WTC11 (cell line): ENCODE data around the gene DYNC2LI1. TPM values are rescaled to one million over a fixed set of nuclear protein-coding genes. Genes with fewer than 3 reads are reported as not detected.

Experiments used
- ATAC-seq: fragments of 200-7000 bp; cut with Tn5 transposase; 2 replicates; pipeline ENCODE4 v1.10.0; 2021; ENCODE audit warnings: mild to moderate bottlenecking, moderate library complexity
- CTCF ChIA-PET: fragments of 300-600 bp; sonication (Branson Sonifier 250); formaldehyde crosslinking; loops from one replicate; lab custom pipeline; 2021; ENCODE audit warnings: antibody characterized with exemption; lab: Charles Lee
- POLR2A ChIA-PET: fragments of 350-600 bp; sonication (Branson Sonifier 250); formaldehyde crosslinking; loops from one replicate; lab custom pipeline; 2021; ENCODE audit warnings: antibody characterized with exemption; lab: Charles Lee
- DNase-seq: peaks from one replicate; pipeline ENCODE4 v3.0.0; 2021; ENCODE audit warnings: low spot score
- H3K27ac Mint-ChIP-seq: 2 replicates; pipeline ENCODE4 v1.8.0; 2021; ENCODE audit warnings: mixed read lengths
- H3K27me3 Mint-ChIP-seq: 2 replicates; pipeline ENCODE4 v1.8.0; 2021; ENCODE audit warnings: low read depth, mild to moderate bottlenecking, moderate library complexity, mixed read lengths
- H3K36me3 Mint-ChIP-seq: 2 replicates; pipeline ENCODE4 v1.8.0; 2021; ENCODE audit warnings: mixed read lengths
- H3K4me1 Mint-ChIP-seq: 2 replicates; pipeline ENCODE4 v1.8.0; 2022; ENCODE audit warnings: mixed read lengths
- H3K4me3 Mint-ChIP-seq: 2 replicates; pipeline ENCODE4 v1.8.0; 2021; ENCODE audit warnings: mild to moderate bottlenecking, moderate library complexity, mixed read lengths
- H3K9me3 Mint-ChIP-seq: 2 replicates; pipeline ENCODE4 v1.8.0; 2021; ENCODE audit warnings: mixed read lengths
- AR ChIP-seq: fragments of 250-450 bp; sonication (Bioruptor Pico); IDR thresholded peaks from 2 replicates; pipeline ENCODE4 v1.9.0; 2021; ENCODE audit warnings: mild to moderate bottlenecking
- ATF1 ChIP-seq: sonication (generic); formaldehyde crosslinking; IDR thresholded peaks from 2 replicates; pipeline ENCODE4 v1.8.1; 2023; ENCODE audit warnings: mild to moderate bottlenecking, moderate library complexity, missing genetic modification reagents
- ATF2 ChIP-seq: sonication (generic); formaldehyde crosslinking; IDR thresholded peaks from 2 replicates; pipeline ENCODE4 v1.8.1; 2022; ENCODE audit warnings: low read depth, missing genetic modification reagents, borderline replicate concordance
- CREM ChIP-seq: sonication (generic); formaldehyde crosslinking; IDR thresholded peaks from 2 replicates; pipeline ENCODE4 v1.8.1; 2022; ENCODE audit warnings: mild to moderate bottlenecking, missing genetic modification reagents, moderate library complexity
- CTCF ChIP-seq: fragments of 200-600 bp; IDR thresholded peaks from 2 replicates; pipeline ENCODE4 v1.8.0; 2022; ENCODE audit warnings: antibody characterized with exemption
- E2F5 ChIP-seq: sonication (generic); formaldehyde crosslinking; IDR thresholded peaks from 2 replicates; pipeline ENCODE4 v1.8.1; 2022; ENCODE audit warnings: mild to moderate bottlenecking, moderate library complexity, missing genetic modification reagents
- HMGA2 ChIP-seq: fragments of 250-450 bp; sonication (Bioruptor Pico); IDR thresholded peaks from 2 replicates; pipeline ENCODE4 v1.4.0; 2021; ENCODE audit warnings: mild to moderate bottlenecking, moderate library complexity
- NFE2L1 ChIP-seq: sonication (generic); formaldehyde crosslinking; IDR thresholded peaks from 2 replicates; pipeline ENCODE4 v1.8.1; 2023; ENCODE audit warnings: missing genetic modification reagents
- NFYB ChIP-seq: sonication (generic); formaldehyde crosslinking; conservative IDR thresholded peaks from 2 replicates; pipeline ENCODE4 v1.8.0; 2022; ENCODE audit warnings: low read depth, missing genetic modification reagents
- NR2C2 ChIP-seq: sonication (generic); formaldehyde crosslinking; IDR thresholded peaks from 2 replicates; pipeline ENCODE4 v1.8.0; 2022; ENCODE audit warnings: mild to moderate bottlenecking, missing genetic modification reagents
- PREB ChIP-seq: sonication (generic); formaldehyde crosslinking; IDR thresholded peaks from 2 replicates; pipeline ENCODE4 v1.8.1; 2022; ENCODE audit warnings: mild to moderate bottlenecking, missing genetic modification reagents, moderate library complexity, borderline replicate concordance
- PRRX2 ChIP-seq: fragments of 250-450 bp; sonication (Bioruptor Pico); IDR thresholded peaks from 2 replicates; pipeline ENCODE4 v1.8.0; 2021; ENCODE audit warnings: mild to moderate bottlenecking
- RORB ChIP-seq: fragments of 250-450 bp; sonication (Bioruptor Pico); IDR thresholded peaks from 2 replicates; pipeline ENCODE4 v1.9.0; 2021; ENCODE audit warnings: mild to moderate bottlenecking
- SMAD4 ChIP-seq: sonication (generic); formaldehyde crosslinking; IDR thresholded peaks from 2 replicates; pipeline ENCODE4 v1.8.0; 2022; ENCODE audit warnings: mild to moderate bottlenecking, missing genetic modification reagents
- TCF7 ChIP-seq: sonication (generic); formaldehyde crosslinking; IDR thresholded peaks from 2 replicates; pipeline ENCODE4 v1.8.0; 2022; ENCODE audit warnings: mild to moderate bottlenecking, low read depth, missing genetic modification reagents, moderate library complexity
- TEAD4 ChIP-seq: sonication (generic); formaldehyde crosslinking; IDR thresholded peaks from 2 replicates; pipeline ENCODE4 v1.8.0; 2022; ENCODE audit warnings: mild to moderate bottlenecking, missing genetic modification reagents
- USF2 ChIP-seq: sonication (generic); formaldehyde crosslinking; IDR thresholded peaks from 2 replicates; pipeline ENCODE4 v1.8.1; 2023; ENCODE audit warnings: mild to moderate bottlenecking, missing genetic modification reagents, moderate library complexity
- ZNF263 ChIP-seq: sonication (generic); formaldehyde crosslinking; IDR thresholded peaks from 2 replicates; pipeline ENCODE4 v1.8.1; 2022; ENCODE audit warnings: low read depth, mild to moderate bottlenecking, moderate library complexity, missing genetic modification reagents
- ZNF317 ChIP-seq: sonication (generic); formaldehyde crosslinking; IDR thresholded peaks from 2 replicates; pipeline ENCODE4 v1.8.1; 2023; ENCODE audit warnings: low read depth, mild to moderate bottlenecking, moderate library complexity, missing genetic modification reagents, borderline replicate concordance
- ZNF396 ChIP-seq: fragments of 250-450 bp; sonication (Bioruptor Pico); IDR thresholded peaks from 2 replicates; pipeline ENCODE4 v1.8.0; 2021; ENCODE audit warnings: mild to moderate bottlenecking, moderate library complexity, borderline replicate concordance
- ZNF423 ChIP-seq: fragments of 250-450 bp; sonication (Bioruptor Pico); IDR thresholded peaks from 2 replicates; pipeline ENCODE4 v2.1.2; 2022; ENCODE audit warnings: mild to moderate bottlenecking, moderate library complexity
- ZNF425 ChIP-seq: fragments of 250-450 bp; sonication (Bioruptor Pico); conservative IDR thresholded peaks from 2 replicates; pipeline ENCODE4 v1.9.0; 2021; ENCODE audit warnings: mild to moderate bottlenecking
- ZSCAN18 ChIP-seq: fragments of 250-450 bp; sonication (Bioruptor Pico); IDR thresholded peaks from 2 replicates; pipeline ENCODE4 v2.1.2; 2022; ENCODE audit warnings: mild to moderate bottlenecking, moderate library complexity
- total RNA-seq: library from RNA; stranded (reverse); gene quantifications from 3 replicates; pipeline ENCODE4 v1.2.3, GENCODE V29; 2021

The DYNC2LI1 gene
- total RNA-seq, 1 experiment from 2014 or later: 7.0 TPM

- no peaks in the 10 kb centered on the region for H3K9me3 Mint-ChIP-seq
- DNase-seq (no peak), ATAC-seq (no peak)
- TF ChIP-seq NR2C2 (CRISPR knock-in tag) (no peak), E2F5 (CRISPR knock-in tag) (no peak), ATF1 (CRISPR knock-in tag) (no peak), ATF2 (CRISPR knock-in tag) (no peak), HMGA2 (CRISPR knock-in tag) (no peak), ZSCAN18 (CRISPR knock-in tag) (no peak), ZNF425 (CRISPR knock-in tag) (no peak)
- TF ChIP-seq, all 79 proteins: peak for 0
- ChIA-PET CTCF (no interaction called here), POLR2A (no interaction called here)
- Mint-ChIP-seq H3K4me3 (no peak overlapping the region), H3K4me1 (0 out of 2 replicates have a peak, but pooled peaks cover 6% of the 10 kb centered on the region), H3K27me3 (no peaks in the 10 kb centered on the region), H3K27ac (no peak overlapping the region), H3K36me3 (no peaks in the 10 kb centered on the region)
Measured at GRCh38 chr2:43749583-43749982, 24.3 kb upstream of the DYNC2LI1 start.

GRCh38 chr2:43751476-43751990 is 22.3 kb upstream of the DYNC2LI1 start:
- TF ChIP-seq ZNF396 (CRISPR knock-in tag) (no peak), TCF7 (CRISPR knock-in tag) (no peak), TEAD4 (CRISPR knock-in tag) (no peak), CREM (no peak), ZNF317 (CRISPR knock-in tag) (no peak), NFYB (CRISPR knock-in tag) (no peak), SMAD4 (no peak), ZNF263 (no peak), ZNF423 (no peak), PRRX2 (CRISPR knock-in tag) (no peak), PREB (CRISPR knock-in tag) (no peak), CTCF (no peak), USF2 (CRISPR knock-in tag) (no peak), NFE2L1 (CRISPR knock-in tag) (no peak), AR (CRISPR knock-in tag) (no peak), RORB (no peak), ATF1 (CRISPR knock-in tag) (no peak)
- DNase-seq (no peak), ATAC-seq (no peak)
- Mint-ChIP-seq H3K4me1 (0 out of 2 replicates have a peak, but pooled peaks cover 6% of the 10 kb centered on the region), H3K27me3 (no peaks in the 10 kb centered on the region), H3K36me3 (no peaks in the 10 kb centered on the region), H3K9me3 (no peaks in the 10 kb centered on the region), H3K27ac (no peak overlapping the region), H3K4me3 (no peak overlapping the region)
- POLR2A ChIA-PET: no interaction called here
- CTCF ChIA-PET: no interaction called here
